DOHH2 (cell line): ENCODE measurements around the gene MRGPRD.

Experiments
- EZH2phosphoT487 ChIP-seq: fragments of 200-600 bp; sonication (generic); IDR thresholded peaks from 2 replicates; pipeline ENCODE4 v1.6.1; 2017; ENCODE audit warnings: borderline replicate concordance, mild to moderate bottlenecking, antibody characterized with exemption, low read length, moderate library complexity, mixed read lengths
- TF ChIP-seq, protein P1 (sequence below): fragments of 200-600 bp; sonication (generic); IDR thresholded peaks from one replicate; pipeline ENCODE4 v1.5.1; 2014; ENCODE audit warnings: antibody characterized with exemption, mild to moderate bottlenecking, low read depth, low read length; ENCODE audit not compliant: poor library complexity, severe bottlenecking

DNA sequence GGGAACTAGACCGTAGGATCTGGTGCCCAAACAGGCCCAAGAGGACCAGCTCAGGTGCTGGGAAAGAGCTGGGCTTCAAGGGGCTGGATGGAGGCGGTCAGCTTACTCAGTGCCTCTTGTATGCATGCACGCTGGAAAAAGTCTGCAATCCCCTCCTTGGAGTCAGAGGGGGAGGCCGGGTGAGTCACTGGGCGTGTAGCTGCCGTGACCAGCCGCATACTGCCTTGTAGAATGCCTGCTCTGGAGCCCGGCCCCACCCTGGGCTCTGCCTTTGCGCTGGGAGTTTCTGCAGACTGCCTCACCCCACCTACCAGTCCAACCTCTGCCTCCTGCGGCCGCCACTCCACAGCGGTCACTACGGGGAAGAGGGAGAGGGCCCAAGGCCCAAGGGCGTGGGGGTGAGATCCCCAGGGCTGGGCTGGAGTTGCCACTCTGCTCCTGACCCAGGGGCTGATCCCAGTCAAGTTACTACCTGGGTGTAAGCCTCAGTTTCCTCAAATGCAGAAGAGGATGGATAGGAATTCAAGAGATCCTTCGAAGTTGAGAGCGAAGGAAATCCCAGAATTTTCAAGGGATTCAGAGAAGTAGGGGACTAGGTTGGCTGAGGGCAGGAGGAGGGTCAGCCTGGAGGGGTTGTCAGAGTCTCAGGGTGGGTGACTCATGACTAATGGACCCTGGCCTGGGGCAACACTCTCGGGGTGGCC is 28.1 kb upstream of the MRGPRD start:
- TF ChIP-seq, protein P1, sequence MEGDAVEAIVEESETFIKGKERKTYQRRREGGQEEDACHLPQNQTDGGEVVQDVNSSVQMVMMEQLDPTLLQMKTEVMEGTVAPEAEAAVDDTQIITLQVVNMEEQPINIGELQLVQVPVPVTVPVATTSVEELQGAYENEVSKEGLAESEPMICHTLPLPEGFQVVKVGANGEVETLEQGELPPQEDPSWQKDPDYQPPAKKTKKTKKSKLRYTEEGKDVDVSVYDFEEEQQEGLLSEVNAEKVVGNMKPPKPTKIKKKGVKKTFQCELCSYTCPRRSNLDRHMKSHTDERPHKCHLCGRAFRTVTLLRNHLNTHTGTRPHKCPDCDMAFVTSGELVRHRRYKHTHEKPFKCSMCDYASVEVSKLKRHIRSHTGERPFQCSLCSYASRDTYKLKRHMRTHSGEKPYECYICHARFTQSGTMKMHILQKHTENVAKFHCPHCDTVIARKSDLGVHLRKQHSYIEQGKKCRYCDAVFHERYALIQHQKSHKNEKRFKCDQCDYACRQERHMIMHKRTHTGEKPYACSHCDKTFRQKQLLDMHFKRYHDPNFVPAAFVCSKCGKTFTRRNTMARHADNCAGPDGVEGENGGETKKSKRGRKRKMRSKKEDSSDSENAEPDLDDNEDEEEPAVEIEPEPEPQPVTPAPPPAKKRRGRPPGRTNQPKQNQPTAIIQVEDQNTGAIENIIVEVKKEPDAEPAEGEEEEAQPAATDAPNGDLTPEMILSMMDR, result no peak
- TF ChIP-seq EZH2phosphoT487, result no peak
